ENCODE data around the gene ZC2HC1B. TPM values are rescaled to one million over a fixed set of nuclear protein-coding genes. Genes with fewer than 3 reads are reported as not detected.

Gene ZC2HC1B
- total RNA-seq, 3 donors from 2014 or later: not detected

DNA sequence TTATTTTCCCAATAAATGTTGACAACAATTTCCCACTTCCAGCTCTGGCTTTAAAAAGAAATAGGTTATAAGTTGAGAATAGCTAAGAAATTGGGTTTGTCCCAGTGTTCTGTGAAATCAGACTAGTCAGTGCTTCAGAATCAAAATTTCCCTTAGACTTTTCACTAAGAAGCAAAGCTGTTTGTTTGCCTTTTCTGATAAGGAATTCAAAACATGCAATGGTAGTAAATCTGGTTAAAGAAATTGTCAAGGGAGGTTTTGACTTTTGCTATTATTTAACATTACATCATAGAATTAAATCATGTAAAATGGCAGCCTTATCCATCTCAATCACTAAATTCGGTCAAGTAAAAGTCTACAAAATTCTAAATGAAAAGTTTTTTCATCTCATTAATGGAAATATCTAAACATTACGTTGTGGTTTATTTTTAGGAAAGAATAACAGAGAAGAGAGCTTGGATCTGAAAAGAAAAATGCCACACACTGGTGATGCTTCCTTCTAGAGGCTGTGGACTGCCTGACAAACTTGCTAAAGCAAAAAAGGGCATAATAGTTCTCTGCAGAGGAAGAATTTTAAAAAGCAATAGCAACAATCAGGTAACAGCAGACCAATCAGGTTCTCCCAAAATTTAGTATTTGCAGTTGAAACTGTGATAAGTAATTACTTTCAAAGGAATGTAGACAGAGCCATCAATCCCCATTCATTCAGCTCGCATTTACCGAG lies 107.4 kb downstream of the ZC2HC1B start:
- Histone ChIP-seq H3K9me3 (no peaks in the 10 kb centered on the region), H3K36me3 (ENCODE audit: low read depth) (no peaks in the 10 kb centered on the region), H3K4me1 (ENCODE audit: low read depth) (no peaks in the 10 kb centered on the region), H3K4me3 (no peak overlapping the region)
- intact Hi-C loops (cut with DNase I, micrococcal nuclease): no loop called here
- DNase-seq: no peak
- no peak for ATAC-seq
- TF ChIP-seq, protein P1, sequence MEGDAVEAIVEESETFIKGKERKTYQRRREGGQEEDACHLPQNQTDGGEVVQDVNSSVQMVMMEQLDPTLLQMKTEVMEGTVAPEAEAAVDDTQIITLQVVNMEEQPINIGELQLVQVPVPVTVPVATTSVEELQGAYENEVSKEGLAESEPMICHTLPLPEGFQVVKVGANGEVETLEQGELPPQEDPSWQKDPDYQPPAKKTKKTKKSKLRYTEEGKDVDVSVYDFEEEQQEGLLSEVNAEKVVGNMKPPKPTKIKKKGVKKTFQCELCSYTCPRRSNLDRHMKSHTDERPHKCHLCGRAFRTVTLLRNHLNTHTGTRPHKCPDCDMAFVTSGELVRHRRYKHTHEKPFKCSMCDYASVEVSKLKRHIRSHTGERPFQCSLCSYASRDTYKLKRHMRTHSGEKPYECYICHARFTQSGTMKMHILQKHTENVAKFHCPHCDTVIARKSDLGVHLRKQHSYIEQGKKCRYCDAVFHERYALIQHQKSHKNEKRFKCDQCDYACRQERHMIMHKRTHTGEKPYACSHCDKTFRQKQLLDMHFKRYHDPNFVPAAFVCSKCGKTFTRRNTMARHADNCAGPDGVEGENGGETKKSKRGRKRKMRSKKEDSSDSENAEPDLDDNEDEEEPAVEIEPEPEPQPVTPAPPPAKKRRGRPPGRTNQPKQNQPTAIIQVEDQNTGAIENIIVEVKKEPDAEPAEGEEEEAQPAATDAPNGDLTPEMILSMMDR (IDR thresholded peaks at IDR 0.05): no peak

DNA sequence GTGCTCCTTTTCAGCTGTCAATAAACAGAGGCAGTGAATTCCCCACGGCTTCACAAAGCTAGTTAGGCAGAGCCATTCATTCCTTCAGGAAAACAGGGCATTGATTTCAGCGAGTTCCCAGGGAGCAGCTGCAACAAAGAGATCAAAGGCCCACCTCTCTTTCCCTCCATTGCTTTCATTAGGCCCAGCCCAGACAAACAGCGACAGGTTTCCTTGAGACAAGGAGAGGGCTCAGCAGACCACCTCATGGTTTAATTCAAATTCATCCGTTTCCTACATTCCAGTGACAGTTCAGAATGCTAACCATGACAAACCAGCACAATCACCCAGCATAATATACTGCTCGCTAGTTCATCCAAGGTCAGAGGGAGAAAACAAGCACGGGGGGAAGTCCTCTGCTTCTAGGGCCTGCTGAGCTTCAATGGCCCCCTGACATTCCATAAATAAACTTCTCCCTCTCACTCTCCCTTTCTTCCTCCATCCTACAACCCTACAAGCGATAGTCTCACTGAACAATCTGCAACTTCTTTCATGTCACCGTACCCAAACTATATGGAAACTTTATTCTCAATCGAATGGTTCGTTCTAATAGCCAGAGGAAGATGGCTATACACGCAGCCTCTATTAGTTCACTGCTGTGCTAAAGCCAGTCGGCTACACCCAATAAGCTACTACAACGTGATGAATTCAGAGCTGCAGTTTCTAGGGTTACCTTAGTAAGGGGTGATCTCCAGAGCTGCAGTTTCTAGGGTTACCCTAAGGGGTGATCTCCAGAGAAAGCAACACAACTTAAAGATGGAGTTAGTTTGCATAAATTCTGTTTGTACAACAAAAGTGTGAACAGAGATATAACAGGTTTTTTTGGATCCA lies 109.1 kb downstream of the ZC2HC1B start:
- DNase-seq (no peak), ATAC-seq (no peak)
- TF ChIP-seq, protein P1 (IDR thresholded peaks at IDR 0.05): no peak
- intact Hi-C loops (cut with DNase I, micrococcal nuclease): no loop called here
- Histone ChIP-seq H3K4me1 (ENCODE audit: low read depth) (no peaks in the 10 kb centered on the region), H3K4me3 (no peak overlapping the region), H3K9me3 (no peaks in the 10 kb centered on the region), H3K36me3 (ENCODE audit: low read depth) (no peaks in the 10 kb centered on the region)

DNA sequence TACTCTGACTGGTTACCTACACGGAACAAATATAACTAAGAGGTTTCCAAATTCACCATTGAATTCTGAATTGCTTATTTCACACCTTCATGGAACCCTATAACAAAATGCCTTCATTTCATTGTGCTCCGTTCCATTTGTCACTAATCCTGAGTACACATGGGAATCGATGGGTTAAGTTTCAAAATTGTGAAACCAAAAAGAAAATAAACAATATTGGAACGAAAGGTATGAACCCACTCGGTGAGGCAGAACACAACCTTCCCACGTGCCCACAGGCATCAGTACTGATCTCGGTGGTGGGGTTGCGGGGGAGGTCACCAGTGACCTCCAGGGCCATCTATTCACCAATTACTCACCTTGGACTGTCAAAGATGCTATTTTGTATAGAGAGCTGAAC lies 109.8 kb downstream of the ZC2HC1B start:
- no peaks in the 10 kb centered on the region for H3K4me1 ChIP-seq (ENCODE audit: low read depth)
- H3K9me3 ChIP-seq: no peaks in the 10 kb centered on the region
- H3K4me3 ChIP-seq: no peak overlapping the region
- ATAC-seq: no peak
- no peaks in the 10 kb centered on the region for H3K36me3 ChIP-seq (ENCODE audit: low read depth)
- no peak for DNase-seq
- intact Hi-C loops (cut with DNase I, micrococcal nuclease): no loop called here
- TF ChIP-seq, protein P1 (IDR thresholded peaks at IDR 0.05): no peak

DNA sequence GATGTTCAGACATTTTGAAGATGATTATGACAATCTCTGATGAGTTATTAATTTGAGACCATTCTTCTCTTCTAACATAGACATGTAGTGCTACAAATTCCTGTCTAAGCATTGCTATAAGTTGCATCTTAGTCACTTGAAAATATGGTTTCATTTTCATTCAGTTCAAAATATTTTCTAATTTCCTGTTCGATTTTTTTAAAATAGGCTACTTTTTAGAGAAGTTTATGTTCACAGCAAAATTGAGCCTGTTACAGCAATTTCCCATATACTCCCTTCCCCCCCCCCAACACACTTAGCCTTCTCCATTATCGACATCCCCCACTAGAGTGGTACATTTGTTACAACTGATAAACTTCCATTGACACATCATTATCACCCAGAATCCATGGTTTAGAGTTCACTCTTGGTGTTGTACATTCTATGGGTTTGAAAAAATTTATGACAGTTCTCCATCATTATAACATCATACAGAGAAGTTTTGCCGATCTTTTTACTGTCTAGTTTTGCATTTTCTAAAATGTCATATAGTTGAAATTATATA lies 112.6 kb downstream of the ZC2HC1B start:
- Histone ChIP-seq H3K4me1 (ENCODE audit: low read depth) (no peaks in the 10 kb centered on the region), H3K36me3 (ENCODE audit: low read depth) (no peaks in the 10 kb centered on the region), H3K9me3 (no peaks in the 10 kb centered on the region), H3K4me3 (no peak overlapping the region)
- DNase-seq (no peak), ATAC-seq (no peak)
- TF ChIP-seq, protein P1 (IDR thresholded peaks at IDR 0.05): no peak
- intact Hi-C loops (cut with DNase I, micrococcal nuclease): no loop called here

DNA sequence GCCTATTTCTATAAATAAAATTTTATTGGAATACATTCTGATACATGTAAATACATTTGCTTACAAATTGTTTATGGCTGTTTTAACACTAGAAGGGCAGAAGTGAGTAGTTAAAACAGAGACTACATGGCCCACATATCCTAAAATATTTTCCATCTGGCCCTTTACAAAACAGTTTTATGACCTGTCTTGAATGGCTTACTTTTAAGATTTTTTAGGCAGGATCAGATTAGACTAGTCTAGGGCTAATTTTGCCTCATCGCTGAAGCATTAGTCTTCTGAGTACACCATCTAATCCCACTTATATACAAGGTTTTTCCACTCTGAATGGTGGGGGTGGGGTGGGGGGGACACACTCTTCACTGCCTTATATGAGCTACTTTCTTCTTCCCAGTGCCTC lies 116.6 kb downstream of the ZC2HC1B start:
- Histone ChIP-seq H3K9me3 (no peaks in the 10 kb centered on the region), H3K36me3 (ENCODE audit: low read depth) (no peaks in the 10 kb centered on the region), H3K4me3 (no peak overlapping the region), H3K4me1 (ENCODE audit: low read depth) (no peaks in the 10 kb centered on the region)
- TF ChIP-seq, protein P1 (IDR thresholded peaks at IDR 0.05): no peak
- ATAC-seq (no peak), DNase-seq (no peak)
- intact Hi-C loops (cut with DNase I, micrococcal nuclease): no loop called here
